ENCODE results near the gene FCHO1.

The FCHO1 gene

DNA sequence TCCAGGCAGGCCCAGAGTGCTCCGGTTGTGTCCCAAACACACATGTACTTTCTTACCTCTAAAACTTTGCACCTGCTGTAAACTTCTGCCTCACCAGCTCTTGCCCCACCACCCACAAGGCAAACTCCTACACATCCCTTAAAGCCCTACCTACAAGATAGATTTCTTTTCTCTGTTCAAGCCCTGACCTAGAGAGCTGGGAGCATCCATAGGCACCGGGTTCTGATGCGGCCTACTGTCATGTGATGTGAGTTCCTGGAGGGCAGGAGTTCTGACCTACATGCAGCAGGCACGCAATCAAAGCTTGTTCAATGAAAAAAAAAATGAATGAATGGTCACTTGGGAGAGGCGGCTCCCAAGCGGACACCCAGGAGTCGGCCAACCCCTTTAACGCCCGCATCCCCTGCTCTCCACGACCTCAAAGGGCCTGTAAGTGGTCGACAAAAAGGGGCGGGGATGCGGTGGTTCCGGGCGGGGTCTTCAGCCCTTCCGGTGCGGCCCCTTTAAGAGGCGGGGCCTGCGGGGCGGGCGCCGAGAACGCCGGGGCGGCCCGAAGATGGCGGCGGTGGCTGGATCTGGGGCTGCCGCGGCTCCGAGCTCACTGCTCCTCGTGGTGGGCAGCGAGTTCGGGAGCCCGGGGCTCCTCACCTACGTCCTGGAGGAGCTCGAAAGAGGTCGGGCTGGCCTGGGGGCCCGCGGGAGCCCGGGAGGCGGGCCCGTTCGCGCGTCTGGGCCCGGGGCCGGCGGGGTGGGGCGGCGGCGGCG, 32.1 kb upstream of the FCHO1 start, which contains the start of gene MAP1S:
MAP1S (plus strand) TSS at position 534 of the 765 bp plus-strand sequence; CDS start at position 557, 23 bp downstream.
- H2AFZ ChIP-seq (ENCODE audit: low read depth, low read length), result peak within 1 kb of the TSS; percentile 82
- no peaks in the 10 kb centered on the region for H3K9me3 ChIP-seq (ENCODE audit: insufficient read depth, low read length, severe bottlenecking)
- ATAC-seq (ENCODE audit: insufficient read depth, low read depth) (peak; percentile 89), DNase-seq (peak; percentile 82)
- peak within 1 kb of the TSS; percentile 99 for H3K4me2 ChIP-seq (ENCODE audit: insufficient read depth, low read length)
- peak within 1 kb of the TSS; percentile 81 to 99 for H3K4me3 ChIP-seq (ENCODE audit: low read depth in 1 of 2, low read length in 2 of 2)
- H3K9ac ChIP-seq (ENCODE audit: low read depth, low read length), result peak within 1 kb of the TSS; percentile 95
- H4K20me1 ChIP-seq (ENCODE audit: insufficient read depth, low read length), result peaks cover 31% of the 10 kb centered on the region
- H3K27ac ChIP-seq (ENCODE audit: low read length), result peak within 1 kb of the TSS; percentile 74
- peaks cover 47% of the 10 kb centered on the region for H3K79me2 ChIP-seq (ENCODE audit: insufficient read depth, low read length)
- no peaks in the 10 kb centered on the region for H3K27me3 ChIP-seq (ENCODE audit: insufficient read depth, low read length, poor library complexity)
- H3K4me1 ChIP-seq (ENCODE audit: insufficient read depth, low read length), result peaks cover 37% of the 10 kb centered on the region
- TF ChIP-seq EZH2 (IDR thresholded peaks at IDR 0.05; ENCODE audit: borderline replicate concordance, low read depth, low read length, severe bottlenecking), result no peak
- TF ChIP-seq, protein P1, sequence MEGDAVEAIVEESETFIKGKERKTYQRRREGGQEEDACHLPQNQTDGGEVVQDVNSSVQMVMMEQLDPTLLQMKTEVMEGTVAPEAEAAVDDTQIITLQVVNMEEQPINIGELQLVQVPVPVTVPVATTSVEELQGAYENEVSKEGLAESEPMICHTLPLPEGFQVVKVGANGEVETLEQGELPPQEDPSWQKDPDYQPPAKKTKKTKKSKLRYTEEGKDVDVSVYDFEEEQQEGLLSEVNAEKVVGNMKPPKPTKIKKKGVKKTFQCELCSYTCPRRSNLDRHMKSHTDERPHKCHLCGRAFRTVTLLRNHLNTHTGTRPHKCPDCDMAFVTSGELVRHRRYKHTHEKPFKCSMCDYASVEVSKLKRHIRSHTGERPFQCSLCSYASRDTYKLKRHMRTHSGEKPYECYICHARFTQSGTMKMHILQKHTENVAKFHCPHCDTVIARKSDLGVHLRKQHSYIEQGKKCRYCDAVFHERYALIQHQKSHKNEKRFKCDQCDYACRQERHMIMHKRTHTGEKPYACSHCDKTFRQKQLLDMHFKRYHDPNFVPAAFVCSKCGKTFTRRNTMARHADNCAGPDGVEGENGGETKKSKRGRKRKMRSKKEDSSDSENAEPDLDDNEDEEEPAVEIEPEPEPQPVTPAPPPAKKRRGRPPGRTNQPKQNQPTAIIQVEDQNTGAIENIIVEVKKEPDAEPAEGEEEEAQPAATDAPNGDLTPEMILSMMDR (IDR thresholded peaks at IDR 0.05; ENCODE audit: borderline replicate concordance, extremely low read depth, low read length, poor library complexity, severe bottlenecking), result no peak
- peaks cover 24% of the 10 kb centered on the region for H3K36me3 ChIP-seq (ENCODE audit: insufficient read depth, low read length)

DNA sequence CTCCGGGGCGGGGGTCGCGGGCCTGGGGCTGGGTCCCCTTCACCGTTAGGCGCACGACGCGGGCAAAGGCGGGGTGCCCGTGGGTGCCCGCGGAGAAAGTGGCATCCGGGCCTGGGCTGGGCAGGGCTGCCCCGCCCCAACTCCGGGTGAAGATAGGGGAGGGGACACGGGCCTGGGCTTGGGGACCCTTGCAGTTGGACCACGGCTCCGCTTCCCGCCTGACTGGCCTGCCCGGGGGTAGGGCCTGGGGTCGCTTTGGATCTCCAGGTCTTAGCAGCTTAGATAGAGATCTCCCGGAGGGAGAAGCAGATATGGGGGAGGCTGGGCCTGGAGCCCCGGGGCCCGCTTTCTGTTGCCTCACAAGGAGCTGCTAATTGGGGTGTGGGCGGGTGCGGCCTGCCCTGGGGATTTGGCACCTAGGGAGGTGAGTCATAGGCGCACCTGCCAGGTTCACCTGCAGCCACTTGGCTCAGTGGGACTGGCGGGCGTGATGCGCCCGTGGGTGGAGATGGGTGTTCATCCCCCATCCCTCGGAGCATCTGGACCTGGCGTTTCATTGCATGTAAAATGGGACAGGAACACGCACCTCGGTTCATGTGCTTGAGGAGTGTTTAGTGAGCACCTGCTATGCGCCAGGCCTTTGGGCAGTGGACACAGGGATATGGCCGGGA, 31.4 kb upstream of the FCHO1 start:
- Histone ChIP-seq H4K20me1 (ENCODE audit: insufficient read depth, low read length) (peaks cover 38% of the 10 kb centered on the region), H3K9ac (ENCODE audit: low read depth, low read length) (peak overlapping the region; percentile 95), H3K4me1 (ENCODE audit: insufficient read depth, low read length) (peaks cover 37% of the 10 kb centered on the region), H3K36me3 (ENCODE audit: insufficient read depth, low read length) (peaks cover 32% of the 10 kb centered on the region), H3K9me3 (ENCODE audit: insufficient read depth, low read length, severe bottlenecking) (no peaks in the 10 kb centered on the region), H3K79me2 (ENCODE audit: insufficient read depth, low read length) (peaks cover 54% of the 10 kb centered on the region), H3K27ac (ENCODE audit: low read length) (peak overlapping the region; percentile 70), H2AFZ (ENCODE audit: low read depth, low read length) (peak overlapping the region; percentile 39; the same call in 1 of the 2 replicates), H3K27me3 (ENCODE audit: insufficient read depth, low read length, poor library complexity) (no peaks in the 10 kb centered on the region), H3K4me2 (ENCODE audit: insufficient read depth, low read length) (peak overlapping the region; percentile 99), H3K4me3 (ENCODE audit: low read depth in 1 of 2, low read length in 2 of 2) (peak overlapping the region; percentile 81 to 99)
- DNase-seq, result peak; percentile 31
- no peak for TF ChIP-seq EZH2 (IDR thresholded peaks at IDR 0.05; ENCODE audit: borderline replicate concordance, low read depth, low read length, severe bottlenecking)
- TF ChIP-seq, protein P1 (IDR thresholded peaks at IDR 0.05; ENCODE audit: borderline replicate concordance, extremely low read depth, low read length, poor library complexity, severe bottlenecking), result no peak
- ATAC-seq (ENCODE audit: insufficient read depth, low read depth), result peak; percentile 31

DNA sequence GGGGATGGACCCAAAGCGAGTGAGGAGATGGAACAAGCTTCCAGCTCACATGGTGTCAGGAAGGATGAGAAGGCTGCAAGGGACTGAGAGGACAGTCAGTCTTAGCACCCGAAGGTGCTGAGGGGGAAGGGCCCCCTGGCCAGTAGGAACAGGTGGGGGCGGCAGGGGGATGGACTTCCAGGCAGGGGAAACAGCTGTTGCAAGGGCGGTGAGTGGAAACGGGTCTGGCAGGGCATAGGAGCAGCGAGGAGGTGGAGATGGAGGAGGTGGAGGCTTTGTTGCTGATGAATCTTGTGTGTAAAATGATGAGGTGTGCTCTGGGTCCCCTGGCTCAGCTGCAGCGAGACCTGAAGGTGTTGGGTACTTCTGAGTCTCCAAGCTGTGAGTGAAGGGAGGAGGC, 30.8 kb upstream of the FCHO1 start:
- Histone ChIP-seq H3K4me2 (ENCODE audit: insufficient read depth, low read length) (peak overlapping the region; percentile 99), H3K4me3 (ENCODE audit: low read depth in 1 of 2, low read length in 2 of 2) (peak overlapping the region; percentile 81 to 99), H4K20me1 (ENCODE audit: insufficient read depth, low read length) (peaks cover 44% of the 10 kb centered on the region), H3K9ac (ENCODE audit: low read depth, low read length) (peak overlapping the region; percentile 95), H3K27me3 (ENCODE audit: insufficient read depth, low read length, poor library complexity) (no peaks in the 10 kb centered on the region), H3K36me3 (ENCODE audit: insufficient read depth, low read length) (peaks cover 37% of the 10 kb centered on the region), H3K27ac (ENCODE audit: low read length) (peak overlapping the region; percentile 70), H2AFZ (ENCODE audit: low read depth, low read length) (no peak overlapping the region), H3K9me3 (ENCODE audit: insufficient read depth, low read length, severe bottlenecking) (no peaks in the 10 kb centered on the region), H3K4me1 (ENCODE audit: insufficient read depth, low read length) (peaks cover 37% of the 10 kb centered on the region), H3K79me2 (ENCODE audit: insufficient read depth, low read length) (peaks cover 59% of the 10 kb centered on the region)
- TF ChIP-seq EZH2 (IDR thresholded peaks at IDR 0.05; ENCODE audit: borderline replicate concordance, low read depth, low read length, severe bottlenecking), result no peak
- TF ChIP-seq, protein P1 (IDR thresholded peaks at IDR 0.05; ENCODE audit: borderline replicate concordance, extremely low read depth, low read length, poor library complexity, severe bottlenecking), result no peak
- peak; percentile 12 for DNase-seq
- ATAC-seq (ENCODE audit: insufficient read depth, low read depth), result no peak
